ENCODE measurements around the gene COBLL1. TPM values are rescaled to one million over a fixed set of nuclear protein-coding genes. Genes with fewer than 3 reads are reported as not detected.

Gene COBLL1
- total RNA-seq, 1 experiment from 2014 or later, result 3.6 TPM

DNA sequence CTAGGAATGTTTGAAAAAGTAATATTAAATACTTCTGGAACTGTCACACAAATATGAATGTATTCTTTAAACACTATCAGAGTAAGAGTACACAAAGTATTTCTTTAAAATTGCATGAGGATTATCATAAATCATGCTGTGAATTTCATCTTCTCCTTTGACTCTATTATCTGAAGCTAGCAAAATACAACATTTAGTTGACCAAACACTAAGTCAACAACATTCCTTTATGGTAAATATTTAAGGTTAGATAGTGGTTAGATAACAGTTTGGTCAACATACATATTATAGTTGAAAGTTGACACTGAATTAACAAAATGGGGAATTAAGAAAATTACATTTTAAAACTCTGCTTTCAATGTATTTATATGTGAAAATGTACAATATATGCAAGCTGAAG lies 148.2 kb downstream of the COBLL1 start:
- H3K9ac ChIP-seq (ENCODE audit: low read length), result no peak overlapping the region
- no peaks in the 10 kb centered on the region for H3K79me2 ChIP-seq (ENCODE audit: low read length)
- no peak overlapping the region for H3K4me3 ChIP-seq (ENCODE audit: low read length)
- H3K4me1 ChIP-seq (ENCODE audit: insufficient read depth, low read length), result peaks cover 19% of the 10 kb centered on the region
- intact Hi-C loops (cut with micrococcal nuclease), result no loop called here
- ATAC-seq (peak; percentile 50), DNase-seq (peak; percentile 37)
- ChIA-PET POLR2A (ENCODE audit: unreplicated experiment) (no interaction called here), CTCF (no interaction called here)
- no peak overlapping the region for H3K27ac ChIP-seq (ENCODE audit: low read length)
- no peaks in the 10 kb centered on the region for H4K20me1 ChIP-seq (ENCODE audit: low read length)
- no peak overlapping the region for H2AFZ ChIP-seq (ENCODE audit: low read length)
- no peaks in the 10 kb centered on the region for H3K9me2 ChIP-seq (replicated peaks; ENCODE audit: low read length)
- TF ChIP-seq EZH2phosphoT487 (IDR thresholded peaks at IDR 0.05; ENCODE audit: borderline replicate concordance, low read length) (no peak), EZH2 (IDR thresholded peaks at IDR 0.05; ENCODE audit: low read length, unreplicated experiment) (no peak)
- TF ChIP-seq, protein P1, sequence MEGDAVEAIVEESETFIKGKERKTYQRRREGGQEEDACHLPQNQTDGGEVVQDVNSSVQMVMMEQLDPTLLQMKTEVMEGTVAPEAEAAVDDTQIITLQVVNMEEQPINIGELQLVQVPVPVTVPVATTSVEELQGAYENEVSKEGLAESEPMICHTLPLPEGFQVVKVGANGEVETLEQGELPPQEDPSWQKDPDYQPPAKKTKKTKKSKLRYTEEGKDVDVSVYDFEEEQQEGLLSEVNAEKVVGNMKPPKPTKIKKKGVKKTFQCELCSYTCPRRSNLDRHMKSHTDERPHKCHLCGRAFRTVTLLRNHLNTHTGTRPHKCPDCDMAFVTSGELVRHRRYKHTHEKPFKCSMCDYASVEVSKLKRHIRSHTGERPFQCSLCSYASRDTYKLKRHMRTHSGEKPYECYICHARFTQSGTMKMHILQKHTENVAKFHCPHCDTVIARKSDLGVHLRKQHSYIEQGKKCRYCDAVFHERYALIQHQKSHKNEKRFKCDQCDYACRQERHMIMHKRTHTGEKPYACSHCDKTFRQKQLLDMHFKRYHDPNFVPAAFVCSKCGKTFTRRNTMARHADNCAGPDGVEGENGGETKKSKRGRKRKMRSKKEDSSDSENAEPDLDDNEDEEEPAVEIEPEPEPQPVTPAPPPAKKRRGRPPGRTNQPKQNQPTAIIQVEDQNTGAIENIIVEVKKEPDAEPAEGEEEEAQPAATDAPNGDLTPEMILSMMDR (conservative IDR thresholded peaks at IDR 0.05; ENCODE audit: low read depth, low read length), result no peak
- H3K9me3 ChIP-seq (ENCODE audit: low read length), result no peaks in the 10 kb centered on the region
- H3F3A ChIP-seq (ENCODE audit: low read length, unreplicated experiment), result no peaks in the 10 kb centered on the region
- no peak overlapping the region for H3K4me2 ChIP-seq (ENCODE audit: low read length)
- no peaks in the 10 kb centered on the region for H3K27me3 ChIP-seq (ENCODE audit: low read length)
- BruUV-seq (replicated peaks), result no TSS peak
- H3K36me3 ChIP-seq (ENCODE audit: low read depth, low read length), result no peaks in the 10 kb centered on the region

DNA sequence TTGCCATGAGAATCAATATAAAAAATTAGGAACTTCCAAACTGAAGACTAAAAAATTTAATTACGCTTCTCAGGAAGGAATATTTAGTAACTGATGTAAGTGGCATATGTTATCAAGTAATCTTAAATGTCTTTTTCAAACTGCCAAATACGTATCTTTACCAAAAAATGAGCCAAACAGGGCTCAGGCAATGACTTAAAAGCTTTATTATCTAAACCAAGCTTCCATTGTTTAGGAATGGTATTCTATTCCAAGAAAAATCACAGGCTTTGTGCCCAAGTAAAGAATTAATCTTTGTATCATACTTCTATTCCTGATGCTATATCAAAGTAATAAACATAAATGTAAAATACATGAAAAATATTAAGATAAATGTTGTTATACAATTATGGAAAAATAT lies 148.7 kb downstream of the COBLL1 start:
- ChIA-PET POLR2A (ENCODE audit: unreplicated experiment) (no interaction called here), CTCF (no interaction called here)
- Histone ChIP-seq H3K4me1 (ENCODE audit: insufficient read depth, low read length) (peaks cover 19% of the 10 kb centered on the region), H3K9me2 (replicated peaks; ENCODE audit: low read length) (no peaks in the 10 kb centered on the region), H3K27ac (ENCODE audit: low read length) (no peak overlapping the region), H3K27me3 (ENCODE audit: low read length) (no peaks in the 10 kb centered on the region), H3F3A (ENCODE audit: low read length, unreplicated experiment) (no peaks in the 10 kb centered on the region), H3K4me3 (ENCODE audit: low read length) (no peak overlapping the region), H3K9me3 (ENCODE audit: low read length) (no peaks in the 10 kb centered on the region), H3K79me2 (ENCODE audit: low read length) (no peaks in the 10 kb centered on the region), H4K20me1 (ENCODE audit: low read length) (no peaks in the 10 kb centered on the region), H3K4me2 (ENCODE audit: low read length) (no peak overlapping the region), H2AFZ (ENCODE audit: low read length) (no peak overlapping the region), H3K9ac (ENCODE audit: low read length) (no peak overlapping the region), H3K36me3 (ENCODE audit: low read depth, low read length) (no peaks in the 10 kb centered on the region)
- ATAC-seq (no peak), DNase-seq (no peak)
- BruUV-seq (replicated peaks), result no TSS peak
- intact Hi-C loops (cut with micrococcal nuclease), result no loop called here
- TF ChIP-seq EZH2 (IDR thresholded peaks at IDR 0.05; ENCODE audit: low read length, unreplicated experiment) (no peak), EZH2phosphoT487 (IDR thresholded peaks at IDR 0.05; ENCODE audit: borderline replicate concordance, low read length) (no peak)
- TF ChIP-seq, protein P1 (conservative IDR thresholded peaks at IDR 0.05; ENCODE audit: low read depth, low read length), result no peak

DNA sequence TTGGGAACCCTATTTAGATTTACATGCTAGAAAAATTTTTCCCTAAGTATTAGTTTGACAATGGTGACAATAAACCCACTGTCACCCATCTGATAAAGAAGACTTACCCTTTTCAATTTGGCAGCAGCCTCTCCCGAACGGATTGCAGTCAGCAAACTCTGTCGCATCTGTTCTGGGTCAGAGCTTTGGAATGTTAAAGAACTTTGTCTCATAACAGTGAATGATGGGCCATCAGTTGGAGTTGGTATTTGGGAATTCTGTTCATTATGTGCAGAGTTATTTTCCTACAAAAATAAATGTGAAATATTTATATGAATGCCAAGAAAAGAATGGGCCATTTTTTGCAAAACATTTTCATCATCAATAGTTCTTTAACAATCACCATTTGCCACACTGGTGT lies 149.5 kb downstream of the COBLL1 start:
- Histone ChIP-seq H4K20me1 (ENCODE audit: low read length) (no peaks in the 10 kb centered on the region), H3K9me2 (replicated peaks; ENCODE audit: low read length) (no peaks in the 10 kb centered on the region), H3K9ac (ENCODE audit: low read length) (no peak overlapping the region), H3K4me2 (ENCODE audit: low read length) (no peak overlapping the region), H3K27ac (ENCODE audit: low read length) (no peak overlapping the region), H3F3A (ENCODE audit: low read length, unreplicated experiment) (no peaks in the 10 kb centered on the region), H3K9me3 (ENCODE audit: low read length) (no peaks in the 10 kb centered on the region), H3K79me2 (ENCODE audit: low read length) (no peaks in the 10 kb centered on the region), H3K36me3 (ENCODE audit: low read depth, low read length) (no peaks in the 10 kb centered on the region), H3K4me1 (ENCODE audit: insufficient read depth, low read length) (peaks cover 19% of the 10 kb centered on the region), H3K4me3 (ENCODE audit: low read length) (no peak overlapping the region), H3K27me3 (ENCODE audit: low read length) (no peaks in the 10 kb centered on the region), H2AFZ (ENCODE audit: low read length) (no peak overlapping the region)
- intact Hi-C loops (cut with micrococcal nuclease), result no loop called here
- POLR2A ChIA-PET (ENCODE audit: unreplicated experiment), result no interaction called here
- BruUV-seq (replicated peaks), result no TSS peak
- TF ChIP-seq, protein P1 (conservative IDR thresholded peaks at IDR 0.05; ENCODE audit: low read depth, low read length), result no peak
- CTCF ChIA-PET, result no interaction called here
- DNase-seq, result no peak
- no peak for ATAC-seq

Data from PC-3 (cell line).